ENCODE data around the gene MXI1.

The MXI1 gene

GRCh38 chr10:110239892-110240291 lies 32.5 kb downstream of the MXI1 start:
- DNase-seq (ENCODE audit: low read depth in 1 of 2, low spot score in 1 of 2) = no peak
- Histone ChIP-seq H3K27me3 (ENCODE audit: insufficient read depth, poor library complexity, severe bottlenecking) (no peaks in the 10 kb centered on the region), H3K4me3 (replicated peaks; ENCODE audit: insufficient read depth, low read length) (no peak overlapping the region), H3K27ac (replicated peaks) (no peak overlapping the region)
- TF ChIP-seq REST (IDR thresholded peaks at IDR 0.05; ENCODE audit: insufficient replicate concordance, low read depth) = no peak
- no peak for TF ChIP-seq GABPA (IDR thresholded peaks at IDR 0.05; ENCODE audit: low read depth)
- TF ChIP-seq CTCF (IDR thresholded peaks at IDR 0.05; ENCODE audit: insufficient read depth, low read length) = no peak
- no peak for TF ChIP-seq SPI1 (IDR thresholded peaks at IDR 0.05; ENCODE audit: borderline replicate concordance, low read depth)
- no peak for TF ChIP-seq POLR2AphosphoS5 (IDR thresholded peaks at IDR 0.05; ENCODE audit: low read depth)

- TF ChIP-seq GABPA (IDR thresholded peaks at IDR 0.05; ENCODE audit: low read depth) (no peak), POLR2AphosphoS5 (IDR thresholded peaks at IDR 0.05; ENCODE audit: low read depth) (no peak), SPI1 (IDR thresholded peaks at IDR 0.05; ENCODE audit: borderline replicate concordance, low read depth) (no peak), REST (IDR thresholded peaks at IDR 0.05; ENCODE audit: insufficient replicate concordance, low read depth) (no peak), CTCF (IDR thresholded peaks at IDR 0.05; ENCODE audit: insufficient read depth, low read length) (no peak)
- Histone ChIP-seq H3K27me3 (ENCODE audit: insufficient read depth, poor library complexity, severe bottlenecking) (no peaks in the 10 kb centered on the region), H3K27ac (replicated peaks) (no peak overlapping the region), H3K4me3 (replicated peaks; ENCODE audit: insufficient read depth, low read length) (no peak overlapping the region)
- no peak for DNase-seq (ENCODE audit: low read depth in 1 of 2, low spot score in 1 of 2)
Observed at GRCh38 chr10:110241407-110241806, 34.0 kb downstream of the MXI1 start.

GRCh38 chr10:110241841-110242240 lies 34.4 kb downstream of the MXI1 start:
- no peak for DNase-seq (ENCODE audit: low read depth in 1 of 2, low spot score in 1 of 2)
- H3K4me3 ChIP-seq (replicated peaks; ENCODE audit: insufficient read depth, low read length) = no peak overlapping the region
- TF ChIP-seq CTCF (IDR thresholded peaks at IDR 0.05; ENCODE audit: insufficient read depth, low read length) (no peak), SPI1 (IDR thresholded peaks at IDR 0.05; ENCODE audit: borderline replicate concordance, low read depth) (no peak)
- H3K27ac ChIP-seq (replicated peaks) = no peak overlapping the region
- H3K27me3 ChIP-seq (ENCODE audit: insufficient read depth, poor library complexity, severe bottlenecking) = no peaks in the 10 kb centered on the region

- Histone ChIP-seq H3K27ac (replicated peaks) (no peak overlapping the region), H3K27me3 (ENCODE audit: insufficient read depth, poor library complexity, severe bottlenecking) (no peaks in the 10 kb centered on the region), H3K4me3 (replicated peaks; ENCODE audit: insufficient read depth, low read length) (no peak overlapping the region)
- DNase-seq (ENCODE audit: low read depth in 1 of 2, low spot score in 1 of 2) = no peak
- no peak for TF ChIP-seq POLR2AphosphoS5 (IDR thresholded peaks at IDR 0.05; ENCODE audit: low read depth)
- no peak for TF ChIP-seq SPI1 (IDR thresholded peaks at IDR 0.05; ENCODE audit: borderline replicate concordance, low read depth)
- TF ChIP-seq GABPA (IDR thresholded peaks at IDR 0.05; ENCODE audit: low read depth) = no peak
- no peak for TF ChIP-seq CTCF (IDR thresholded peaks at IDR 0.05; ENCODE audit: insufficient read depth, low read length)
- no peak for TF ChIP-seq REST (IDR thresholded peaks at IDR 0.05; ENCODE audit: insufficient replicate concordance, low read depth)
Observed at GRCh38 chr10:110242511-110242910, 35.1 kb downstream of the MXI1 start.
